GM18520 (cell line): ENCODE data around the gene BRIP1.
"Not testable (repeated sequence)": the region's sequence is repeated elsewhere in the genome, so short reads cannot be mapped to it uniquely, and the experiment has no call there.

Source experiments
- ATAC-seq: cut with Tn5 transposase; IDR thresholded peaks from one replicate; pipeline ENCODE4 v1.9.1; 2021; ENCODE audit not compliant: unreplicated experiment

Gene BRIP1

DNA sequence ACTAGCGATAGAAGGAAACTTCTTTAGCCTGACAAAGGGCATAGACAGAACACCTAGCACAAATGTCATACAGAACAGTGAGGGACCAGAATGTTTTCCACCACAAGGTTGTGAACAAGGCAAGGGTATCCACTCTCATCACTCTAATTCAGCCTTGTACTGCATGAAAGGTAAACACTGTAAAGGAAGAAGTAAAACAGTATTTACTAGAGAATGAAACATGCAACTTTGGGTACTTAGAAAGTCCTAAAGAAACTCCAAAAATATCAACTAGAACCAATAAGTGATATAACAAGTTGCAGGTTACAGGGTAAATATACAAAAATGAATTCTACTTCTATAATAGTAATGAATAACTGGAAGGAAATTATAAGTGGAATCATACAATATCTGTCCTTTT is 32.2 kb downstream of the BRIP1 start:
- no peak for ATAC-seq

DNA sequence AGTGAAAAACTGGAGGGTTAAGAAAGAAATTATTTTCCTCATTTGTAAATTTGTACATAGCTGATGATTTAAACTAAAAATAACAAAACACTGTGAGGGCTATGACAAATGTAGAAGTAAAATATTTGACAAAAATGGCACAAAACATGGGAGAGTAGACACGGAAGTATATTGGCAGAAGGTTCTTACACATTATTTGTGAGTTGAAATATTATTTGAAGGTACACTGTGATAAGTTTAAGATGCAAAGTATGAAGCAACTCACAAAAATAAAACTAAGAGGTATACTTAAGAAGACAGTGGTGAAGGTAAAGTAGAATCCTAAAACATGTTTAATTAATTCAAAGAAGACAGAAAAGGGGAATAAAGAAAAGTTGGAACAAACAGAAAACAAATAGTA is 34.6 kb downstream of the BRIP1 start:
- no peak for ATAC-seq

GRCh38 chr17:61827649-61828395 is 35.5 kb downstream of the BRIP1 start:
- no peak for ATAC-seq

DNA sequence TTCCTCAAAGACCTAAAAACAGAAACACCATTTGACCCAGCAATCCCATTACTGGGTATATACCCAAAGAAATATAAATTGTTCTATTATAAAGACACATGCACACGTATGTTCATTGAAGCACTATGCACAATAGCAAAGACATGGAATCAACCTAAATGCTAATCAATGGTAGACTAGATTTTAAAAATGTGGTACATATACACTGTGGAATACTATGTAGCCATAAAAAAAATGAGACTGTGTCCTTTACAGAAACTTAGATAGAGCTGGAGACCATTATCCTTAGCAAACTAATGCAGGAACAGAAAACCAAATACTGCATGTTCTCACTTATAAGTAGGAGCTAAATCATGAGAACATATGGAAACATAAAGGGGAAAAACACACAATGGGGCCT is 36.5 kb downstream of the BRIP1 start:
- not testable (repeated sequence) for ATAC-seq

- ATAC-seq: not testable (repeated sequence)
Observed at GRCh38 chr17:61826198-61826597, 37.1 kb downstream of the BRIP1 start.

- no peak for ATAC-seq
Observed at GRCh38 chr17:61825448-61826137, 37.7 kb downstream of the BRIP1 start.

- ATAC-seq: no peak
Observed at GRCh38 chr17:61822326-61823285, 40.7 kb downstream of the BRIP1 start.

- ATAC-seq: no peak
Observed at GRCh38 chr17:61821655-61822054, 41.7 kb downstream of the BRIP1 start.

GRCh38 chr17:61819265-61819664 is 44.1 kb downstream of the BRIP1 start:
- not testable (repeated sequence) for ATAC-seq

GRCh38 chr17:61818225-61818624 is 45.1 kb downstream of the BRIP1 start:
- no peak for ATAC-seq

DNA sequence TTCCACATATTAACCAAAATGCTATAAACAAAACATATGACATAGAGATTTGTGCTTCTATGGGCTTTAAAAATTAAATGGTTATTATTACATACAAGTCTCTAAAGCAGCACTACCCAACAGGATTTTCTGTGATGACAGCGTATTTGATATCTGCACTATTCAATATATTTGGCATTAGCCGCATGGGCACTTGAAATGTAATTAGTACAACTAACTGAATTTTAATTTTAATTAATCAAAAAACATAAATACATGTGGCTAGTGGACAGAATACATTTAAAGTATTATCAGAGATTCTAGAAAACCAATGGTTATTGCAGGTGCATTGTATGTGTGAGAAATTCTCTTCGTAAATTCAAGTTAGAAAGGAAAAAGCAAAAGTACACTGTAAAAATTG is 45.9 kb downstream of the BRIP1 start:
- ATAC-seq: no peak

GRCh38 chr17:61816538-61816937 is 46.8 kb downstream of the BRIP1 start:
- no peak for ATAC-seq

DNA sequence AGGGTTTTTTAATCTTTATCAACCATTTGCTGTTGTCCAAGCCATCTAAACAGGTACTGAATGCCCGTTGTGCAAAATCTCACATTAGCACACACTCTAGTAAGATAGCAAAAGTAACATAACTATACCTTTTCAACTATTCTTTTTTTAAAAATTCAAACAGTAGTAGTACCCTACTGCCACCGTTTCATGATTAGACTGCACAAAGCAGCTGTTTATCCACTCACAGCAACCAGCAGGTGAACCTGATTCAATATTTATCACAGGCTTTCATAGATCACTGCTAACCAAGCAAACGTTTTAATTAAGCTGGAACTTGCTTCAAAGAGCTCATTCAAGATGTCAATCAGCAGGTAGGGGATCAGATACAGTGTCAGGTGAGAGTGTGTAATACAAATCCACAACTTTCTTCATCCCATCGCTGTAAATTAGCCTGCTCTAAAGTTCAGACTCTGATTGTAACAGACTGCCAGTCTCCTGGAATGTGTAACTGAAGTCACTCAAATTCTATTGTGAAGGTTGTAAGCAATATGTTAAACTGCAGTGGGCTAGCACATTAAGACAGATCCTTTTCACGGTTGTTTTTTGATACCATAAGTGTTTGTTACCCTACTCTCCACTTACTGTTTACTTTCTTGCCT is 47.3 kb downstream of the BRIP1 start:
- ATAC-seq: no peak

GRCh38 chr17:61814485-61814884 is 48.8 kb downstream of the BRIP1 start:
- no peak for ATAC-seq

GRCh38 chr17:61813211-61813610 is 50.1 kb downstream of the BRIP1 start:
- no peak for ATAC-seq

GRCh38 chr17:61812747-61813146 is 50.6 kb downstream of the BRIP1 start:
- ATAC-seq: no peak

DNA sequence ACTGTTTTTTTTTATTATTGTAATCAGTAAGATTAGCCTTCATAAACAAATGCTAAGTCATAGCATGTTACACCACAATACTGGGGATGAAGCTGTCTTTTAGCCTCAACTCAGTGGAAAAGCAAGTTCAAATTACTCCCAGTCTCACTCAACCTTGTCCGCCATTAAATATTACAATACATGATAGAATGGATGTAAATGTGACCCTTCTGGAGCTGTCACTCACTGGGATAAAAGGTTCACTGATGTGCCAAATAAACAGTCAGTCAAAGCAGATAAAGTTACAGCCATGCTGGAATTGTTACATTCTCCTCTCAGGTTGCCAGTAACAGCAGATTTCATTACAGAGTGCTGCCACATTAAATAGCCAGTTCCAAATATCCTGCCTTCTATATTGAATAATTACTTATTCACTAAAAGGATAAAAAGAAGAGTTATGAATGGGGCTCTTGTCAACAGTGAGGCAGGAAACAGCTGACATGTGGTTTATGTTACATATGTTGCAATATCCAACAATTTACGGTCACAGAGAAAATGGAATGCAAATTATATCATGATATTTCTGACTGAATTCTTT is 53.4 kb downstream of the BRIP1 start:
- ATAC-seq: no peak

DNA sequence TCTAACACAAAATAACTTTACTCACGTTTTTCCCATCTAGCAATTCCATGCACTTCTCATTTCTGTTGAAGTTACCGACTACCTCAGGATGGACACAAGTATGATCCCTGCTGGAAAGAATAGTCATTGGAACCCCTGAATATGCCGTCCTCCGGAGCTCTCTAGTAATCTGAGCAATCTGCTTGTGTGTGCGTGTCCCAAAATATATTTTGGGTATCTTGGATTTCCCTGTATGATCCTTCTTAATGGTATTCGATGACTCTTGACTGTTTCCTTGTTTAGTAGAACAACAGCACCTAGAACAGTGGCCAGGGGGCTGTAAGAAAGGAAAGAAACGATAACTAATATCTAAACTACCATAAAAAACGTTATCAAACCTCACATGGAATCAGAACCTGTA is 54.9 kb downstream of the BRIP1 start:
- no peak for ATAC-seq

DNA sequence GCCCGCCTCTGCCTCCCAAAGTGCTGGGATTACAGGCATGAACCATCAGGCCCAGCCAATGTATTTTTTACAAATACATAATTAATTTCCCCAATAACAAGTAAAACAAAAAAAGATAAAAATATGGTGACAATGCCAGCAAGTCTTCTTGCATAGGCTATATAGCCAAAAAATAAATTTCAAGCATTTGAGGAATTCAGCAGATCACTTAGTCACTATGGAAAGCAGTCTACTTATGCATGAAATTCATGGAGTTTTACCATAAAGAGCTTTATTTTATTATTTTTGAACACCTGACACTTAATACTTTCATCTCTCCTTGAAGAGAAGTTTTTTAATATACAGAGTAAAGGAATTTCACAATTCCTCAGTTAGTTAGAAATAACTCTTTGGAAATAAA is 56.4 kb downstream of the BRIP1 start:
- ATAC-seq: no peak

DNA sequence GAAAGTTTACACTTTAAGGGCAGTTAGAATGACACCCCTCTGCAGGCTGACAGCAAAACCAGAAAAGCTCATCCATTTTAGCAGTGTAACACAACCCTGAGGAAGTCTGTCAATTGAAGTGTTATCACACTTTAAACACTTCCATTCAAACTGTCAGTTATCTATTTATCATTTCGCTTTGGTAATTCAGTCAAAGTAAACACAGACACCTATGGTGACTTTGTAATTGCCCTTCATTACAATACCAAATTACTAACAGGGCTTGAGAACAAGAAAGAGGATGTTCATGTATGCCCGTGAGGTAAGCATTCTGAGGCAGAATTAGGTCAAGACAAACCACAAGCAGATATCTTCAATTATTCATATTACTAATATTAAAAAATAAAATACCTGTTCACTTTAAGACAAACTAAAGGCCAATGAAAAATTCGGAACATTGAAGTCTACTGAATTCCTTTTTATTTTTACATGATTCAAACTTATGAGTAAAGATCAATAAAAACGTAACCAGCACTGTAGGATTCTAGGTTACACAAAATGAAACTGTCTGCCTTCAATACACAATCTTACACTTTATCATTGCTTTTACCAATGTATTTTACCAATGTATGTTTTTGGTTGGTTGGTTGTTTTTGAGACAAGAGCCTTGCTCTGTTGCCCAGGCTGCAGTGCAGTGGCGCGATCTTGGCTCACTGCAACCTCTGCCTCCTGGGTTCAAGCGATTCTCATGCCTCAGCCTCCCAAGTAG is 57.1 kb downstream of the BRIP1 start:
- no peak for ATAC-seq
